ENCODE results near the gene PCLAF.
"Not testable (repeated sequence)": the region's sequence is repeated elsewhere in the genome, so short reads cannot be mapped to it uniquely, and the experiment has no call there.

PCLAF gene

DNA sequence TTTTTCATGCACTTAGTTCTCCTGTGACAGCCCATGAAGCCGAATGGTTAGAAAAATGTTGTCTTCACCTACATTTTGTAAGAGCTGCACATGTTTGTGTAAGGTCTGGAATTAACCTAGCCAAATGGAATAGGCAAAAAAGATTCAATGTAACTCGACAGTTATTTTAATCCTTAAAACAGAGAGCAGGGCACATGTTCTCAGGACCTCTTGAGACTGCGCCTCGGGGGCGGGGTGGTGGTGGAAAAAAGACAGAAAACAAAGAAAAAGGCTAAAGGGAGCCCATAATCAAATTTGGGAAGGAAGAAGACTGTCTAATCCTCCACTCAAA, 24.6 kb downstream of the PCLAF start:
- DNase-seq = no peak

DNA sequence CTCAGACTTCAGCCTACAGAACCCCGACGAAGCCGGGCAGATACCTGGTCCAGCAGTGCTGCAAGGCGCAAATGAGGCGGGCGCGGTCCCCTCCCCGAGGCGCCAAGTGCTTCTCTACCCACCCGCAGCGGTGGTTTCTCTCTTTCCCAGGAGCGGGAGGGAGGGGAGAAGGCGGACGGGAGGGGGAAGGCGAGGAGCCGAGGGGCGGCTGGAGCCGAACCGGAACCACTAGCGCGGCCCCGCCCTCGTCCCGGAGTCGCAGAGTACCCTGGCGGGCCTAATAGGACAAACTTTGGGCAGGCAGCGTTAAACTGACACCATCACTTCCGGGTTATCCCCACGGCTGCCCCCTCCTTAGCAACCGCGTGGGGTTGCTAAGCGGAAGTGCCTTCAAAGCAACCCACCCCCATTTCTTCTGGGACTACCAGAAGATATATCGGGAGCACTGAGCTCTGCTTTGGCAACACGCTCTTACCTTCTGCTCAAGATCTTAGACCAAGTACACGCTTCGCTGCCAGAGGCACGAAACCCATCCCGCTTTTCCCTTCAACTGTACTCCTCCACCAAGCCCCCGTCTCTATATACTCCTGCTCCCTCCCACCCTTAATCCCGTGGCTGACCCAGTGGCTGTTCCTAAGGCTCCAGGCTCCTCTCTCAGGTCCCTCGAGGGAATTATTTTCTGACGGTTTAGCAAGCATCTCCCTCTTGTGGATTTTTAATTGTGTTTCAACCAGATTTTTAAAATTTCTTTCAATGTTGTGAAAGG, 25.1 kb downstream of the PCLAF start, which contains the start of gene CSNK1G1:
Gene CSNK1G1 (minus strand): TSS at position 230 of the 766 bp plus-strand sequence. CDS start 55,674 bp downstream, outside the sequence.
- DNase-seq = peak; percentile 92 to 94

GRCh38 chr15:64355348-64355943, 25.8 kb downstream of the PCLAF start:
- peak in 1 of 2 experiments; percentile 57 for DNase-seq

GRCh38 chr15:64354688-64355344, 26.4 kb downstream of the PCLAF start:
- no peak for DNase-seq

- no peak for DNase-seq
Measured at GRCh38 chr15:64351265-64351664, 30.0 kb downstream of the PCLAF start.

DNA sequence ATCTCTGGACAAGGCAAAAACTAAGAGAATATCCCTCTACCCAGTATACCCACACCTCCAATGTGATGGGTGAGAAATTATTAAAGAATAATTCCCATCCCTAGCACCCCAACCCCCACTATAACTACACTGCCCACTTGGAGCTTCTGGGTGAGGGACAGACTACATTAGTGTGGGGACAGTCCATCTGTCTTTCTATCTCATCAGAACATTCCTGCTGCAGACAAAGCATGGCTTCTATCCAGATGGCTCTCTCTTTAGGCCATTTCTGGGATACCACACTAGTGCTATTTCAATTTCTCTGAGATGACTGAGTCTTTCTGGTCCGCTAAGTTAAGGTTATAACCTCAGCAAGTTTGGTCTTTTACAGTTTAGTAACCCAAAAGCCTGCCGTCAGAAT, 31.9 kb downstream of the PCLAF start:
- DNase-seq = no peak

DNA sequence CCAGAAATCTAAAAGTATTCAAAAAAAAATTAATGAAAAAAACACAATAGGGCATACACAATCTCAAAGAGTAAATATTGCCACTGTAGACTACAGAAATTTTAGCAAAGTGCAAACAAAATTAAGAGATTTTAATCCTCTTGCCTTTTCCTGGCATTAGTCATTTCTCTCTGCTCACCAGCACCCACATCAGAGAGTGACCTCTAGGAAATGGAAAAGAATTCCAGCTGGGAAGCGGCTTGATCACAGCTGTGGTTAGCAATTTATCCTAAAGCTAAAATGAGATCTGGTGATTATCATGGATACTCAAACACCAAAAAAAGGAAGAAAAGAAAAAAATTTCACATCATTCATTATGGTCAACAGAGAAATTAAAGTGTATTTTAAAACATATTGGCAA, 32.8 kb downstream of the PCLAF start:
- DNase-seq = no peak

DNA sequence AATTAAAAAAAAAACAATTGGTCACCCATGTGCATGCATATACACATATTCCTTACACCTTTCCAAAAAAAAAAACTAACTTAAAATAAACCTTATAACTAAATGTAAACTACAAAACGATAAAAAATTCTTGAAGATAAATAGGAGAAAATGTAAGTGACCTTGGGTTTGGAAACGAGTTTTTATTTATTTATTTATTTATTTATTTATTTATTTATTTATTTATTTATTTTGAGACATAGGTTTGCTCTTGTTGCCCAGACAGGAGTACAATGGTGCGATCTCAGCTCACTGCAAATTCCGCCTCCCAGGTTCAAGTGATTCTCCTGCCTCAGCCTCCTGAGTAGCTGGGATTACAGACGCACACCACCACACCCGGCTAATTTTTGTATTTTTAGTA, 35.0 kb downstream of the PCLAF start:
- not testable (repeated sequence) for DNase-seq

DNA sequence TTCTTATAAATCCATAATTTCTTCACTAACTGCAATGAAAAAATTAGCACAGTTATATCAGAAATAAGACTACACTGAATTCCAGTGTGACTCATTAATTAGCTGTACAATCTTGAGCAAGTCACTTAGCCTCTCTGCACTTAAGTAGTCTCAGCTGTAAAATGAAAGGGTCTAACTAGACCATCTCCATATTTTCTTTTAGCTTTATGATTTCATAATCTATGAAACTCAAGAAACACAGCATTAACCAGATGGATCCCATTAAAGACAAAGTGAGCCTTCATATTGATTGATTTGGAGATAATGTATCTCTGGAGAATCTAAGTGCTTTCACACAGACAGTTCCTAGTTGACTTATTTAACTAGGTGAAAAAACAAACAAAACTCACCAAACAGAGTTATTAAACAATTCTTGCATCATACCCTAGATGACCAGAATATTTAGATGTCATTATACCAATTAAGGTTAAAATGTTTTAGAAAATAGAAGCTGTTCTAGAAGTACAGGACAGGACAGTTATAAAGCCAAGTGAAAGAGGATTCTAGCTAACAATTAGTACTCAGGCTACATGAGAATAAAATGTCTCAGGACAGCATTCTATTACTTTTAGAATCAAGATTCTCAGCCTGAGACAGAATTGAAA, 36.5 kb downstream of the PCLAF start:
- DNase-seq = no peak

GRCh38 chr15:64343841-64344240, 37.4 kb downstream of the PCLAF start:
- DNase-seq = no peak

DNA sequence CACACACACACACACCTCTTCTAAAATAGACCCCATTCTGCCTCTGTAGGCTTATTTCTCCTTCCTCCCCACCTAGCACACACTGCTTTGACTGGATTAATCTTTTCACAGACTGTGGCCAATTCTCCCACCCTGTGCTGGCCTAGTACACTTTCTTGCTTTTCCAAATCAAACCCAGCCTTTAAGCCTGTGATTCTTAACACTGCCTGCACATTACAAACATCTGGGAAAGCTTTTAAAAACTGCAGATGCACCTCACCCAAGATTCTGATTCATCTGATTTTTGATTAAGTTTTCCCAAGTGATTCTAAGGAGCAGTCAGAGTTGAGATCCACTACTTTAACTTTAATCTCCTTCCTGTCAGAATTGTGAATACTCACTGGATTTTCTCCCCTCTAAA, 38.0 kb downstream of the PCLAF start:
- no peak for DNase-seq

DNA sequence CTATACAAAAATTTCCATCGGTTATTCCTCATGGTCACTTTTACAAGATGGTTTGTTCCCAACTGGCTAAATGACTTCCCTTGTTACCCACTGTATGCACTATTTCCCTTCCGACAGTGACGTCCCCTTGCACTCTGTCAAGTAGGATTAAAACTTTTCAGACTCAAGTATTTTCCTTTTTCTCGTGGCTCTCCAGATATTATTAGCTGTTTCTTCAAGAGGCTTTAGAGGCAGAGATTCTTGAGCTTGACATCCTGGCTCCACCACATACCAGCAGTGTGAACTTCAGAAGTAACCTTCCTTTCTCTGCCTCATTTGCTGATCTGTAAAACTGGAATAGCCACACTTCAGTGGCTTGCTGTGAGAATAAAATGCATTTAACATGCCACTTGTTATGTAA, 39.3 kb downstream of the PCLAF start:
- DNase-seq = no peak

- no peak for DNase-seq
Measured at GRCh38 chr15:64340355-64340754, 40.9 kb downstream of the PCLAF start.

DNA sequence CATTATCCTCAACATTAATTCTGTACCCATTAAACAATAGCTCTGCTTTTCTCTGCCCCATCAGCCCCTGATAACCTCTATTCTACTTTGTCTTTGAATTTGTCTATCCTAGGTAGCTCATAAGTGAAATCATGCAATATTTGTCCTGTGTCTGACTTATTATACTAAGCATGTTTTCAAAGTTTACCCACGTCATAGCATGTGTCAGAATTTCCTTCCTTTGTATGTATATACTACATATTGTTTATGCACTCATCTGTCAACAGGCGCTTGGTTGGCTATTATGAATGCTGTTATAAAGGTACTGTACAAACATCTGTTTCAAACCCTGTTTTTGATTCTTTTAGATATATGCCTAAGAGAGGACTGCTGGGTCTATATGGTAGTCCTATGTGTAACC, 43.5 kb downstream of the PCLAF start:
- DNase-seq = no peak

- peak; percentile 33 to 34 for DNase-seq
Measured at GRCh38 chr15:64333986-64334929, 47.0 kb downstream of the PCLAF start.

GRCh38 chr15:64333516-64333915, 47.7 kb downstream of the PCLAF start:
- DNase-seq = no peak

DNA sequence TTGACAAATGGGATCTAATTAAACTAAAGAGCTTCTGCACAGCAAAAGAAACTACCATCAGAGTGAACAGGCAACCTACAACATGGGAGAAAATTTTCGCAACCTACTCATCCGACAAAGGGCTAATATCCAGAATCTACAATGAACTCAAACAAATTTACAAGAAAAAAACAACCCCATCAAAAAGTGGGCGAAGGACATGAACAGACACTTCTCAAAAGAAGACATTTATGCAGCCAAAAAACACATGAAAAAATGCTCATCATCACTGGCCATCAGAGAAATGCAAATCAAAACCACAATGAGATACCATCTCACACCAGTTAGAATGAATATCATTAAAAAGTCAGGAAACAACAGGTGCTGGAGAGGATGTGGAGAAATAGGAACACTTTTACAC, 49.6 kb downstream of the PCLAF start:
- DNase-seq = not testable (repeated sequence)

GRCh38 chr15:64326975-64327374, 54.3 kb downstream of the PCLAF start:
- not testable (repeated sequence) for DNase-seq

- not testable (repeated sequence) for DNase-seq
Measured at GRCh38 chr15:64326458-64326857, 54.8 kb downstream of the PCLAF start.

GRCh38 chr15:64324165-64324877, 56.9 kb downstream of the PCLAF start:
- DNase-seq = no peak

- no peak for DNase-seq
Measured at GRCh38 chr15:64315216-64315615, 66.0 kb downstream of the PCLAF start.

DNA sequence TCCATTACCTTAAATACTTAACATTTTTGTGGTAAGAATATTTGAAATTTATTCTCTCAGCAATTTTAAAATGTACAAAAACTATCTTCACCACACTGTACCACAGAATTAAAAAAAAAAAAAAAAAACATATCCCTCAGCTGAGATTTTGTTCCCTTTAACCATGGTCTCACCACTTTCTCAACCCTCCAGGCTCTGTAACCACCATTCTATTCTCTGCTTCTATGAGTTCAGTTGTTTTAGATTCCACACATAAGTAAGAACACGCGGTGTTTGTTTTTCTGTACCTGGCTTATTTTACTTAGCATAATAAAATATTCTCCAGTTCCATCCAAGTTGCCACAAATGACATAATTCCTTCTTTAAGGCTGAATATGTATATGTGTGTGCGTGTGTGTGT, 66.8 kb downstream of the PCLAF start:
- DNase-seq = no peak

All from activated T-cell treated with anti-CD3 and anti-CD28 coated beads, Interleukin-2, amount 50 U/mL, for 48 hours (primary cell).